ACC112 (cell line): ENCODE results near the gene DACH1.

ENCODE experiments used
- H2AFZ ChIP-seq: fragments of 200-600 bp; sonication (generic); one replicate; pipeline ENCODE4 v1.6.0; 2017; ENCODE audit warnings: antibody characterized with exemption, low read length; ENCODE audit not compliant: unreplicated experiment
- H3K27ac ChIP-seq: fragments of 200-600 bp; sonication (generic); 2 replicates; pipeline ENCODE4 v1.5.1; 2014; ENCODE audit warnings: low read depth, mild to moderate bottlenecking, antibody characterized with exemption, low read length, moderate library complexity
- H3K27me3 ChIP-seq: fragments of 200-600 bp; sonication (generic); 2 replicates; pipeline ENCODE4 v1.6.1; 2014; ENCODE audit warnings: mild to moderate bottlenecking, antibody characterized with exemption, low read length, moderate library complexity, mixed read lengths; ENCODE audit not compliant: insufficient read depth
- H3K36me3 ChIP-seq: fragments of 200-600 bp; sonication (generic); 2 replicates; pipeline ENCODE4 v1.6.1; 2016; ENCODE audit warnings: mild to moderate bottlenecking, antibody characterized with exemption, low read length, moderate library complexity, mixed read lengths; ENCODE audit not compliant: insufficient read depth
- H3K4me1 ChIP-seq: fragments of 200-600 bp; sonication (generic); one replicate; pipeline ENCODE4 v1.6.1; 2016; ENCODE audit warnings: low read length, mixed read lengths; ENCODE audit not compliant: insufficient read depth, unreplicated experiment, control insufficient read depth
- H3K4me3 ChIP-seq: fragments of 200-600 bp; sonication (generic); 2 replicates; pipeline ENCODE4 v1.5.1; 2014; ENCODE audit warnings: mild to moderate bottlenecking, low read depth, low read length
- H3K79me2 ChIP-seq: fragments of 200-600 bp; sonication (generic); one replicate; pipeline ENCODE4 v1.6.0; 2016; ENCODE audit warnings: low read length; ENCODE audit not compliant: control insufficient read depth, unreplicated experiment, insufficient read depth

The DACH1 gene

DNA sequence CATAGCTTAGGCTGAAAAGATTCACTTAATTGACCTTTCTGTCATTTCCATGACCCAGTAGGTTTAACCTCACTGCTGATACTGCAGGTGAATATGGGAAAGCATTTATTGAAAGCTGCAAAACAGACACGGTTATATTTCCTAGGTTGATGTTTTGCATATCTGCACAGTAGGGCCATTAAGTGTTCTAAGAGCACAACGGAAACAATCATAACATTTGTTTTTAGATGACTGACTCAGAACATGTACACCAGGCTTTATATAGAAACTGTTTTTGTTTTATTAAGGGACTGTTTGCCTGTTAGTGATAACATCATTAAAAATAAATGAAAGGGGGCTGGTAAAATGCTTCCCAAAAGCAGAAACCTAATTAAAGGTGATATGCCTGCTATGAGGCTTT is 367.8 kb downstream of the DACH1 start:
- no peak overlapping the region for H3K4me3 ChIP-seq
- H3K27me3 ChIP-seq = no peaks in the 10 kb centered on the region
- H3K36me3 ChIP-seq = no peaks in the 10 kb centered on the region
- no peak overlapping the region for H2AFZ ChIP-seq
- H3K4me1 ChIP-seq = no peaks in the 10 kb centered on the region
- H3K27ac ChIP-seq = no peak overlapping the region
- no peaks in the 10 kb centered on the region for H3K79me2 ChIP-seq

DNA sequence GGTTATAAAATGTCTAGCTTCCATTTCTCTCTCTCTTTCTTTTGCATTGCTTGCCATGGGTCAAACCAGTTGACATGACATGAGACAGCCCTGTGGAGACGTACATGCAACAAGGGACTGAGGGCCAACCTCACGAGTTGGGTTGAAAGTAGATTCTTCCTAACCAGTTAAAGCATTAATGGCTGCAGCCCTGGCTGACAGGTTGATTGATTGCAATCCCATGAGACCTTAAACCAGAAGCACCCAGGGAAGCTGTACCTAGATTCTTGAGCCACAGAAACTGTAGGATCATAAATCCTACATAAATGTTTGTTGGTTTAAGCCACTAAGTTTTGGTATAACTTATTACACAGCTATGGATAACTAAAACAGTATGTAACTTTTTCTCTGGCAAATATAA is 373.8 kb downstream of the DACH1 start:
- Histone ChIP-seq H3K27me3 (no peaks in the 10 kb centered on the region), H3K79me2 (no peaks in the 10 kb centered on the region), H3K4me3 (no peak overlapping the region), H3K27ac (no peak overlapping the region), H3K4me1 (no peaks in the 10 kb centered on the region), H2AFZ (no peak overlapping the region), H3K36me3 (no peaks in the 10 kb centered on the region)

DNA sequence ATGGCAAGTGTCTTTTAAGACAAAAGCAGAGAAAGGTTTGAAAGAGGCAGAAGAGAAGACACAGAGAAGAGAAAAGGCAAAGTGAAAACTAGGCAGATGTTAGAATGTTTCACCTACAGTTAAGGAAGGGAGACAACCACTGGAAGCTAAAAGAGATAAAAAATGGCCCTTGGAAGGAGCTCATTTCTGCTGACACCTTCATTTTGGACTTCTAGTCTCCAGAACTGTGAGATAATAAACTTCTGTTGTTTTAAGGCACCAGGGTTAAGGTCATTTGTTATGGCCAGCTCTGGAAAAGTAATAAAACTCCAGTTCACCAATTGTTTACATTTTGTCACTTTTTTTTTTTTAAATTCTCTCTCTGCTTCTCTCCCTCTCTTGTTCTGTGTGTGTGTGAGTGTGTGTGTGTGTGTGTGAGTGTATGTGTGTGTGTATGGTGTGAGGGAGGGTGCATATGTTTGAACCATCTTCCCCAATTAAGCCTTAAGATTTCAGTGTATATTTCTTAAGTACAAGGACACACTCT is 374.6 kb downstream of the DACH1 start:
- H3K36me3 ChIP-seq = no peaks in the 10 kb centered on the region
- H2AFZ ChIP-seq = no peak overlapping the region
- no peaks in the 10 kb centered on the region for H3K4me1 ChIP-seq
- H3K79me2 ChIP-seq = no peaks in the 10 kb centered on the region
- no peak overlapping the region for H3K27ac ChIP-seq
- no peak overlapping the region for H3K4me3 ChIP-seq
- H3K27me3 ChIP-seq = no peaks in the 10 kb centered on the region

DNA sequence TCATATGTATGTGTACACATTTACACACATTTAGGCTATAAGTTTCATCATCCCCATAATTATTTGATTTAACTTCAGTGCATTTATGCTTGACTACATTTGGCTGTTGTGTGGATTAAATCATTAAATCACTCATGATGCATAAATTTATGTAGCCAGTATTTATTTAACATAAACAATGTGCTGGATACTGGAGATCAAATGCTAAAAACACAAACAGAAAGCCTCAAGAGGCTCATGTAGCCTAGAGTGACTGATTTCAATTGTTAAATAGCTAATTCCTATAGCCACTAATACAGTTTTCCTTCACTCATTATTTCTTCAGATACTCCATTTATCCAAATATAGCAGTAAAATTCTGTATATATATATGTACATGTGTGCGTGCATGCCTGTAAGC is 376.0 kb downstream of the DACH1 start:
- Histone ChIP-seq H3K4me1 (no peaks in the 10 kb centered on the region), H3K27me3 (no peaks in the 10 kb centered on the region), H3K36me3 (no peaks in the 10 kb centered on the region), H2AFZ (no peak overlapping the region), H3K79me2 (no peaks in the 10 kb centered on the region), H3K4me3 (no peak overlapping the region), H3K27ac (no peak overlapping the region)

DNA sequence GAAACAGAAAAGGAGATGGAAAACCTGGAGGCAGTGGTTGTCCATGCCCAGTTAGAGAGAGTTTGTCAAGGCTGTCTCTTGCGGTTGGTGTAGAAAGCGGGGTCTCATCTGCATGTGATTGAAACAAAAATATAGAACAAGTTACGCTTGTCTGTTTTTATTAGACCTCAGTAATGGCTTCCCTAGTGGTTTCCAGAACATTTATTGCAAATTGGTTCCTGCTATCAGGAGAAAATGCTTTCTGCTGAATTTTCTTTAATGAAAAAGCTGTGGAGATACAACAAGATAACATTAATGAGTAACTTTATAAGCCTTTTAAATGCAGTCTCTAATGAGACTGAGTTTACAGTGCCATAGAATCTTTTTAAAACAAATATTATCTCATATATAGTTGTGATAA is 378.0 kb downstream of the DACH1 start:
- H3K79me2 ChIP-seq = no peaks in the 10 kb centered on the region
- H3K4me3 ChIP-seq = no peak overlapping the region
- H3K27ac ChIP-seq = no peak overlapping the region
- no peaks in the 10 kb centered on the region for H3K36me3 ChIP-seq
- no peak overlapping the region for H2AFZ ChIP-seq
- no peaks in the 10 kb centered on the region for H3K27me3 ChIP-seq
- no peaks in the 10 kb centered on the region for H3K4me1 ChIP-seq

DNA sequence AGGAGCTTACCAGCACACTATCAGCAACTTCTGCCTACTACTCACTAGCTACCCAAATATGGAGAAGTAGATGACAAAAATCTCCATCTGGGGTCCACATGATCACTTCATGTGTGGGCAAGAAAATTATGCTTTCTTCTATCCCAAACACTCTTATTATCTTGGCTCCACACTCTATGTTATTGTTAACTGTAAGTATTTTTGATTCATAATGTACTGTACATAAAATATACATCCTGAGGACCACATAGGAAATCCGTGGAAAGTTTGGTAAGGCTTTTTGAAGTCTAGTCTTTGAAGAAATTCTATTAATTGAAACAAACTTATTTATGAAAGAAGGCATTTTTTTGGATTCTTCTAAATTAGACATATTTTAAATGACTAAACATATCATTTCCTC is 378.8 kb downstream of the DACH1 start:
- no peaks in the 10 kb centered on the region for H3K4me1 ChIP-seq
- H3K36me3 ChIP-seq = no peaks in the 10 kb centered on the region
- H2AFZ ChIP-seq = no peak overlapping the region
- no peak overlapping the region for H3K4me3 ChIP-seq
- H3K27ac ChIP-seq = no peak overlapping the region
- H3K27me3 ChIP-seq = no peaks in the 10 kb centered on the region
- no peaks in the 10 kb centered on the region for H3K79me2 ChIP-seq

DNA sequence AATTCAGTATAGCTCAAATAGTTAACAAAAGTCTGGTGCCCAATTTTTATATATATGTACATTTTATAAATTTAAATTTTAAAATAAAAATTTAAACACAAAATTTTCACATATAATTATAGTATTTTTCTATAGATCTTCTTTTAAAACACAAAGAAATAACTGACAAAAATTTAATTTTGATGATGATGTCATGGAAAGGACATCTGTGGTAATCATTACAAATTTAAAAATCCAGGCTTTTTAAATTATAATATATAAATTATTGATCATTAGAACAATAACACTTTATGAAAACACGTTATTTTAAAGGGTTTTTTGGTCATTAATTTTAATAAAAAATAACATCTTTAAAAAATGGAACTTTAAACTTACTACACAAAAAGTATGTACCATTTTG is 381.1 kb downstream of the DACH1 start:
- no peak overlapping the region for H2AFZ ChIP-seq
- no peaks in the 10 kb centered on the region for H3K27me3 ChIP-seq
- no peaks in the 10 kb centered on the region for H3K36me3 ChIP-seq
- no peak overlapping the region for H3K27ac ChIP-seq
- H3K4me3 ChIP-seq = no peak overlapping the region
- no peaks in the 10 kb centered on the region for H3K79me2 ChIP-seq
- H3K4me1 ChIP-seq = no peaks in the 10 kb centered on the region

DNA sequence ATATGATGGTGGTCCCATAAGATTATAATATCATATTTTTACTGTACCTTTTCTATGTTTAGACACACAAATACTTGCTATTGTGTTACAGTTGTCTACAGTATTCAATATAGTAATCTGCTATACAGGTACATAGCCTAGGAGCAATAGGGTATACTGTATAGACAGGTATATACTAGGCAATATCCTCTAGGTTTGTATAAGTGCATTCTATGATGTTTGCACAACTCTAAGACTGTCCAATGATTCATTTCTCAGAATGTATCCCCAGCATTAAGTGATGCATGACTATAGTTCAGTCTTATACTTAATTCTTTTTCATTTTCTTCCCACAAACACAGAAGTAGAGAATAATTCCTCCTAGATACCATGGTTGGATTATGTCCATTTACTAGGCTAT is 383.3 kb downstream of the DACH1 start:
- Histone ChIP-seq H3K4me3 (no peak overlapping the region), H3K4me1 (no peaks in the 10 kb centered on the region), H2AFZ (no peak overlapping the region), H3K36me3 (no peaks in the 10 kb centered on the region), H3K27me3 (no peaks in the 10 kb centered on the region), H3K27ac (no peak overlapping the region), H3K79me2 (no peaks in the 10 kb centered on the region)

DNA sequence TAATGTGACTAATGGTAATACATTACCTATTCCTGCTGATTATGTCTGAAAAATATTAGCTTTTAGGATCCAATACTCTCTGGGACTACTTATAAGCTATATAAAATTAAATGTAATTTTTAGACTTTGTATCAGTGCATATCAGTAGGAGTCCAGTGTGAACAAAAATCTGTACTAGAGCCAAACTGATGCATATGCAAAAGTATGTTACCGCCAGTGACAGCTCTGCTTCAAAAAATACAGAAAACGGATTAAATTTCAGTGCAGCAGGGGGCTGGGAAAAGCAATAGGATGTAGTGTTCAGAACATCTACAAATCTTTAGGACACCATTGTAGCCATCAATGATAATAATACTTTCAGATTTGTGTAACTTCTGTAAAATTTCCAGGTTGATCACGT is 385.5 kb downstream of the DACH1 start:
- Histone ChIP-seq H3K36me3 (no peaks in the 10 kb centered on the region), H3K27me3 (no peaks in the 10 kb centered on the region), H2AFZ (no peak overlapping the region), H3K4me1 (no peaks in the 10 kb centered on the region), H3K4me3 (no peak overlapping the region), H3K27ac (no peak overlapping the region), H3K79me2 (no peaks in the 10 kb centered on the region)

DNA sequence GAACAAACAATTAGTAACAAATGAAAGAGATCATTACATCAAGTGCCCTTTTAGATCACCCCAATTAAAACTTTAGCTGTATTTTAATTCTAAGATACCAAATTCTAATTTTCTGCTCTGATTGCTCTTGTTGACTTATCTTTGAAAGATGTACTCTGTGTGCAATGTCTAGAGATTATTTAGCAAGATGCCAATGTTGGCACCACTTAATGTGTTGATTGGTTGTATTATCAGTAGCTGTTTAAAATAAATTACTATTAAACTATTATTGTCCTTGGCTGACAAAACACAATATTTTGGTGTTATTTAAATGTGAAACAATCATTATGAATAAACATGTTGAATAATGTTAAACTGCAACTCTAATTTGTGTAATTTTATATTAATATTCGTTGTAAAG is 386.0 kb downstream of the DACH1 start:
- Histone ChIP-seq H2AFZ (no peak overlapping the region), H3K36me3 (no peaks in the 10 kb centered on the region), H3K4me1 (no peaks in the 10 kb centered on the region), H3K4me3 (no peak overlapping the region), H3K79me2 (no peaks in the 10 kb centered on the region), H3K27ac (no peak overlapping the region), H3K27me3 (no peaks in the 10 kb centered on the region)

DNA sequence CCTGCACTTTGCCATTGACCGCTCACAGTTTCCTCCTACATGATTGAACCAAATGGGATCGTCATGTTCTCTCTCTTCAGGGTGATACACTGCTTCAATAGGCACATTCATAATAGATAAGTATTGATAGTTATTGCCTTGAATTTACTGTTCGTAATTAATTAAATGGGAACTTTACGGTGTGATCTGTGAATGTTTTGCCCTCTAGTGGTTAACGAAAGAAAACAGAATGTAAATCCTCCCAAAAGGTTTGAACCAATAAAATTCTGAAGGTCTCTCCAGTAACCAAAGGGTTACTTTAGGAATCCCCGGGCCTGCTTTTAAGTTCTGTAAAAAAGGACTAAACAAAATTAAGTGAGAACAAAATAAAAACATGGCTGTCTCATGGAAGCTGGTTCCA is 389.3 kb downstream of the DACH1 start:
- H2AFZ ChIP-seq = no peak overlapping the region
- no peaks in the 10 kb centered on the region for H3K27me3 ChIP-seq
- H3K4me3 ChIP-seq = peak overlapping the region; percentile 32; the same call in 1 of the 2 replicates
- no peaks in the 10 kb centered on the region for H3K4me1 ChIP-seq
- H3K36me3 ChIP-seq = no peaks in the 10 kb centered on the region
- H3K79me2 ChIP-seq = no peaks in the 10 kb centered on the region
- no peak overlapping the region for H3K27ac ChIP-seq
